Testis (tissue), 2 donors: ENCODE measurements around the gene FOXO1.

ENCODE experiments used
- POLR2A ChIP-seq: fragments of 450-650 bp; IDR thresholded peaks from one replicate; pipeline ENCODE4 v1.6.1; 2017; ENCODE audit warnings: antibody characterized with exemption, mild to moderate bottlenecking, moderate library complexity
- TF ChIP-seq, protein P1 (sequence below), 3 experiments: fragments of 450-650 bp in 2 of 3; fragments of 200-600 bp in 1 of 3; sonication (generic) in 1 of 3; IDR thresholded peaks; one replicate each; pipeline ENCODE4 v1.5.1; 2016 to 2019; ENCODE audit warnings: antibody characterized with exemption in 3 of 3, mild to moderate bottlenecking in 2 of 3, moderate library complexity in 1 of 3

DNA sequence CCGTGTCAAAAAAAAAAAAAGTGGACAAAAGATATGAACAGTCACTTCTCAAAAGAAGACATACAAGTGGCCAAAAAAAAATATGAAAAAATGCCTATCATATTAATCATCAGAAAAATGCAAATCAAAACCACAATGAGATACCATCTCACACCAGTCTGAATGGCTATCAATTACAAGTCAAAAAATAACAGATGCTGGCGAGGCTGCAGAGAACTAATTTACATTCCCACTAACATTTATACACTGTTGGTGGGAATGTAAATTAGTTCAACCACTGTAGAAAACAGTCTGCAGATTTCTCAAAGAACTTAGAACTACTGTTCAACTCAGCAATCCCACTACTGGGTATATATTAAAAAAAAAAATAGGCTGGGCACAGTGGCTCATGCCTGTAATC lies 26.5 kb upstream of the FOXO1 start:
- TF ChIP-seq POLR2A, result no peak
- TF ChIP-seq, protein P1, sequence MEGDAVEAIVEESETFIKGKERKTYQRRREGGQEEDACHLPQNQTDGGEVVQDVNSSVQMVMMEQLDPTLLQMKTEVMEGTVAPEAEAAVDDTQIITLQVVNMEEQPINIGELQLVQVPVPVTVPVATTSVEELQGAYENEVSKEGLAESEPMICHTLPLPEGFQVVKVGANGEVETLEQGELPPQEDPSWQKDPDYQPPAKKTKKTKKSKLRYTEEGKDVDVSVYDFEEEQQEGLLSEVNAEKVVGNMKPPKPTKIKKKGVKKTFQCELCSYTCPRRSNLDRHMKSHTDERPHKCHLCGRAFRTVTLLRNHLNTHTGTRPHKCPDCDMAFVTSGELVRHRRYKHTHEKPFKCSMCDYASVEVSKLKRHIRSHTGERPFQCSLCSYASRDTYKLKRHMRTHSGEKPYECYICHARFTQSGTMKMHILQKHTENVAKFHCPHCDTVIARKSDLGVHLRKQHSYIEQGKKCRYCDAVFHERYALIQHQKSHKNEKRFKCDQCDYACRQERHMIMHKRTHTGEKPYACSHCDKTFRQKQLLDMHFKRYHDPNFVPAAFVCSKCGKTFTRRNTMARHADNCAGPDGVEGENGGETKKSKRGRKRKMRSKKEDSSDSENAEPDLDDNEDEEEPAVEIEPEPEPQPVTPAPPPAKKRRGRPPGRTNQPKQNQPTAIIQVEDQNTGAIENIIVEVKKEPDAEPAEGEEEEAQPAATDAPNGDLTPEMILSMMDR (IDR thresholded peaks at IDR 0.05), result no peak
